K562 (cell line): ENCODE data around the gene SYTL5. TPM values are rescaled to one million over a fixed set of nuclear protein-coding genes. Genes with fewer than 3 reads are reported as not detected.

ENCODE experiments used
- ATAC-seq: fragments of 200-7000 bp; cut with Tn5 transposase; 3 replicates; pipeline ENCODE4 v1.9.1; 2020; ENCODE audit warnings: moderate library complexity
- BruUV-seq: library from RNA; stranded (reverse); fragments of 400-500 nt; replicated peaks from 2 replicates; lab custom pipeline; 2021; lab: Mats Ljungman, UMichigan
- CTCF ChIA-PET: fragments of 300-600 bp; formaldehyde crosslinking; extraction: SDS; loops from one replicate; lab custom pipeline; 2021; ENCODE audit warnings: low intra/inter-chr PET ratio; lab: Yijun Ruan, JAX
- POLR2A ChIA-PET: fragments of 300-600, 350-650 bp; sonication (Branson Sonifier 250); formaldehyde crosslinking; extraction: SDS; loops from one replicate; lab custom pipeline; 2021; ENCODE audit warnings: antibody characterized with exemption, inconsistent platforms; lab: Yijun Ruan, JAX
- DNase-seq, 4 experiments: peaks; one replicate each; pipeline versions ENCODE4 v3.0.0 to v3.0.0-alpha.2; 2011 to 2018; ENCODE audit warnings: low spot score in 3 of 4, mixed read lengths in 3 of 4; ENCODE audit errors: extremely low read depth in 1 of 4
- FAIRE-seq: peaks from 2 replicates; lab custom pipeline; 2011; peaks lifted over from hg19 to GRCh38; lab: Jason Lieb, UNC
- H2AFZ ChIP-seq: 2 replicates; pipeline ENCODE4 v1.6.0; 2011; ENCODE audit warnings: low read depth, low read length, control low read depth, inconsistent platforms
- H3K27ac ChIP-seq: fragments of 200-600 bp; 3 replicates; pipeline ENCODE4 v1.8.0; 2011; ENCODE audit warnings: low read depth, mild to moderate bottlenecking, control low read depth, inconsistent platforms, low read length, moderate library complexity, mixed read lengths; ENCODE audit errors: extremely low read depth
- H3K27me3 ChIP-seq, 2 experiments: fragments of 300-600 bp in 1 of 2; 2 replicates in 1 of 2; 3 replicates in 1 of 2; pipeline versions ENCODE4 v1.6.0 to v1.8.0; 2011; ENCODE audit warnings: inconsistent platforms in 2 of 2, low read length in 2 of 2, mild to moderate bottlenecking in 1 of 2, mixed read lengths in 1 of 2, moderate library complexity in 1 of 2; ENCODE audit not compliant: control insufficient read depth in 2 of 2, insufficient read depth in 2 of 2
- H3K36me3 ChIP-seq: fragments of 300-600 bp; 3 replicates; pipeline ENCODE4 v1.8.0; 2011; ENCODE audit warnings: mild to moderate bottlenecking, low read length, inconsistent platforms; ENCODE audit not compliant: control insufficient read depth, insufficient read depth
- H3K4me1 ChIP-seq, 2 experiments: fragments of 200-600 bp in 1 of 2; replicated peaks in 1 of 2; 2 replicates in 1 of 2; 3 replicates in 1 of 2; pipeline versions ENCODE4 v1.5.1 to v1.8.0; 2011; ENCODE audit warnings: inconsistent platforms in 2 of 2, low read length in 2 of 2, mild to moderate bottlenecking in 1 of 2, mixed read lengths in 1 of 2, moderate library complexity in 1 of 2; ENCODE audit not compliant: control insufficient read depth in 2 of 2, insufficient read depth in 2 of 2
- H3K4me2 ChIP-seq: 2 replicates; pipeline ENCODE4 v1.6.1; 2011; ENCODE audit warnings: low read length, control low read depth, inconsistent platforms, mixed read lengths; ENCODE audit not compliant: insufficient read depth
- H3K4me3 ChIP-seq: fragments of 200-600 bp; sonication (generic), shearing (Covaris generic); 2 replicates; pipeline ENCODE4 v1.5.1; 2016; ENCODE audit warnings: control low read depth, inconsistent platforms
- H3K79me2 ChIP-seq: fragments of 200-600 bp; 3 replicates; pipeline ENCODE4 v1.8.0; 2011; ENCODE audit warnings: low read length, inconsistent platforms; ENCODE audit not compliant: control insufficient read depth, insufficient read depth
- H3K9ac ChIP-seq, 2 experiments: 2 replicates each; pipeline versions ENCODE4 v1.6.0 to v1.6.1; 2011; ENCODE audit warnings: low read depth in 2 of 2, low read length in 2 of 2, control low read depth in 1 of 2, inconsistent platforms in 1 of 2, mild to moderate bottlenecking in 1 of 2, mixed read lengths in 1 of 2; ENCODE audit not compliant: insufficient read depth in 1 of 2
- H3K9me1 ChIP-seq: one replicate; pipeline ENCODE4 v1.6.0; 2011; ENCODE audit warnings: inconsistent platforms, mild to moderate bottlenecking, low read length, moderate library complexity; ENCODE audit not compliant: control insufficient read depth, insufficient read depth
- H3K9me3 ChIP-seq: replicated peaks from 2 replicates; pipeline ENCODE4 v1.5.1; 2011; ENCODE audit warnings: low read depth, low read length, inconsistent platforms; ENCODE audit not compliant: control insufficient read depth, insufficient read depth
- H4K20me1 ChIP-seq: replicated peaks from 2 replicates; pipeline ENCODE4 v1.6.1; 2011; ENCODE audit warnings: low read length, inconsistent platforms, mixed read lengths; ENCODE audit not compliant: control insufficient read depth, insufficient read depth
- AFF1 ChIP-seq, 2 experiments: fragments of 450-650 bp; IDR thresholded peaks; 2 replicates each; pipeline ENCODE4 v1.6.1; 2018; ENCODE audit warnings: mild to moderate bottlenecking in 2 of 2, low read depth in 1 of 2; ENCODE audit not compliant: partially characterized antibody in 2 of 2
- DIDO1 ChIP-seq: fragments of 450-650 bp; IDR thresholded peaks from 2 replicates; pipeline ENCODE4 v1.6.1; 2016; ENCODE audit warnings: low read depth, missing biosample characterization, missing genetic modification characterization
- E2F1 ChIP-seq: sonication (generic); formaldehyde crosslinking; IDR thresholded peaks from 2 replicates; pipeline ENCODE4 v1.8.1; 2023; ENCODE audit warnings: mild to moderate bottlenecking, missing genetic modification reagents, moderate library complexity
- HMBOX1 ChIP-seq: sonication (generic); IDR thresholded peaks from 2 replicates; pipeline ENCODE4 v1.6.1; 2016
- KAT2B ChIP-seq: IDR thresholded peaks from one replicate; pipeline ENCODE4 v1.6.1; 2012; ENCODE audit warnings: low read depth, mild to moderate bottlenecking, control low read depth, inconsistent platforms, low read length, moderate library complexity
- KLF1 ChIP-seq: fragments of 450-650 bp; IDR thresholded peaks from 2 replicates; pipeline ENCODE4 v1.6.1; 2016; ENCODE audit warnings: missing genetic modification characterization, missing compliant biosample characterization
- MYNN ChIP-seq, 2 experiments: sonication (generic); formaldehyde crosslinking in 1 of 2; IDR thresholded peaks; 2 replicates each; pipeline versions ENCODE4 v1.5.0 to v1.6.1; 2016 to 2020; ENCODE audit warnings: antibody characterized with exemption in 1 of 2, missing genetic modification reagents in 1 of 2
- POLR2B ChIP-seq: fragments of 450-650 bp; IDR thresholded peaks from 2 replicates; pipeline ENCODE4 v1.6.1; 2018; ENCODE audit warnings: low read depth; ENCODE audit not compliant: partially characterized antibody
- POLR3G ChIP-seq: IDR thresholded peaks from 2 replicates; pipeline ENCODE4 v1.6.1; 2011; ENCODE audit not compliant: insufficient read length, insufficient replicate concordance; ENCODE audit errors: extremely low read depth
- SNRNP70 ChIP-seq: fragments of 200-400 bp; formaldehyde crosslinking; optimal IDR thresholded peaks from 2 replicates; pipeline ENCODE3; 2017; ENCODE audit warnings: low read depth, low read length
- TAL1 ChIP-seq: fragments of 450-650 bp; IDR thresholded peaks from 2 replicates; pipeline ENCODE4 v1.6.1; 2016; ENCODE audit warnings: mild to moderate bottlenecking
- ZBTB1 ChIP-seq: sonication (generic); formaldehyde crosslinking; IDR thresholded peaks from 2 replicates; pipeline ENCODE4 v1.8.1; 2023; ENCODE audit warnings: missing genetic modification reagents, low read depth, mild to moderate bottlenecking, borderline replicate concordance
- WGBS: fragments of 100-300 bp; shearing (Covaris generic); methylation state at CpG from one replicate; pipeline ENCODE4 v1.1.6; 2016; ENCODE audit warnings: low coverage, mixed read lengths; ENCODE audit not compliant: insufficient coverage; ENCODE audit errors: missing lambda C conversion rate; 5-methylcytosine and 5-hydroxymethylcytosine counted together
- in situ Hi-C: fragments of 300-500 bp; cut with MboI; formaldehyde crosslinking; loops from 4 replicates; pipeline ENCODE4 v1.15.0; 2018; ENCODE audit warnings: inconsistent platforms, mixed read lengths
- intact Hi-C: fragments of 100-400 bp; cut with micrococcal nuclease; formaldehyde crosslinking; loops from 2 replicates; pipeline ENCODE4 v1.14.2; 2022
- polyA plus RNA-seq, 8 experiments: library from polyadenylated mRNA; depleted of rRNA in 4 of 8; stranded (reverse) in 5 of 8; unstranded in 3 of 8; fragments of >200 nt; fragmentation: Nextera tagmentation in 2 of 8; fragmentation: Illumina TruSeq in 1 of 8; extraction: Ambion mirVana in 2 of 8; extraction: Trizol in 1 of 8; gene quantifications; 2 replicates each; pipeline versions ENCODE4 v1.2.1 to v1.2.3, GENCODE V29; 2011 to 2014; ENCODE audit warnings: inconsistent platforms in 1 of 8, missing spikeins in 1 of 8
- total RNA-seq, 7 experiments: library from RNA; depleted of rRNA in 6 of 7; stranded (reverse); fragments of >200 nt in 6 of 7; fragmentation: Illumina TruSeq in 2 of 7; extraction: Trizol in 2 of 7; gene quantifications; 2 replicates each; pipeline versions ENCODE4 v1.2.1 to v1.2.3, GENCODE V29; 2011 to 2021; ENCODE audit warnings: low replicate concordance in 1 of 7
- TF ChIP-seq, protein P1 (sequence below): IDR thresholded peaks from 2 replicates; pipeline ENCODE4 v1.6.1; 2011; ENCODE audit not compliant: insufficient read length; ENCODE audit errors: extremely low read depth

Gene SYTL5
- total and polyA plus RNA-seq, 9 of the 15 experiments (the other 6 are each of a cell fraction or from before 2014, with no cell fraction given): 0.01 to 0.25 (median 0.09) TPM

DNA sequence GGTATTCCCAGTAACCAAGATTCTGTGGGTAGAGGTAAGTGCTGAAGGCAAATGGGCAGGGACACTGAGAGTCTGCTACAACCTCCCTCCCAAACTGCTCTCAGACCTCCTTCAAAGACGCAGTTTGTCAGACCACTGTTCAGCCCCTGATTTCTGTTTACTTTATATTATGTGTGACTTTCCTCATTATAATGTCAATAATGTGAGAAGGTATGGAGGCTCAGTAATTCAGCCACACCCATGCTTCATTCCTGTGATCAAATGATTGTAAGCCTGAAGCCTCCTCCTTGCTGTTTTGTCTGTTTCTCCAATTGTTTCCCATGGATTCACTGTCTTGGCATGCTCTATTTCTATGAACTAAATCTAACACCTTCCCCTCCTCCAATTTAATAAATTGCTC, 75.6 kb downstream of the SYTL5 start (continued):
- TF ChIP-seq POLR3G: no peak
- no peak for TF ChIP-seq E2F1 (CRISPR knock-in tag)
- no peak for TF ChIP-seq ZBTB1 (CRISPR knock-in tag)

DNA sequence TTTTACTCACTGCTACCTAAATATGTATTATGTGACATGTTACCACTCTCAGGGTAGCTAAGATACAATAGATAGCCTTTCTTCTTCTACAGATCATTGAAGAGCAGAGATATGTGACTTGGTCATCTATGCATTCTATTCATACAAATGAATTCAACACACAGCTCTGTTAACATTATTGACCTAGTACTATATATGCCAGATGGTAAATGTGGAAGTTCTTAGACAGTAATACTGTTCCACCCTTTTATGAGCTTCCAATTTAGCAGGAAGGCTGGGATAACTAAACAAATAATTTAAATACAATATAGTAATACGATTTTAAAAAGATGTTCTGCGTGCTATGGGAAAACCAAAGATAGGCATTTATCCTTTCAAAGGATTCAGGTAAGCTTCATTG, 76.0 kb downstream of the SYTL5 start:
- no peak overlapping the region for H3K4me2 ChIP-seq
- WGBS: 10% methylated on average over 2 of the region's 2 CpGs
- no peak overlapping the region for H2AFZ ChIP-seq
- intact Hi-C loops (no loop called here), in situ Hi-C loops (no loop called here)
- no peaks in the 10 kb centered on the region for H4K20me1 ChIP-seq
- FAIRE-seq (no peak), DNase-seq (no peak), ATAC-seq (no peak)
- no peaks in the 10 kb centered on the region for H3K9me1 ChIP-seq
- no peaks in the 10 kb centered on the region for H3K79me2 ChIP-seq
- no peaks in the 10 kb centered on the region for H3K27me3 ChIP-seq
- no peaks in the 10 kb centered on the region for H3K36me3 ChIP-seq
- ChIA-PET CTCF (no interaction called here), POLR2A (no interaction called here)
- BruUV-seq: no TSS peak
- no peak overlapping the region for H3K4me3 ChIP-seq
- H3K9me3 ChIP-seq: no peaks in the 10 kb centered on the region
- no peaks in the 10 kb centered on the region for H3K4me1 ChIP-seq
- no peak overlapping the region for H3K9ac ChIP-seq
- no peak overlapping the region for H3K27ac ChIP-seq
- TF ChIP-seq AFF1 (IDR thresholded peaks at IDR 0.05; ENCODE audit: low read depth in 1 of 2, partially characterized antibody in 2 of 2): no peak
- TF ChIP-seq, protein P1, sequence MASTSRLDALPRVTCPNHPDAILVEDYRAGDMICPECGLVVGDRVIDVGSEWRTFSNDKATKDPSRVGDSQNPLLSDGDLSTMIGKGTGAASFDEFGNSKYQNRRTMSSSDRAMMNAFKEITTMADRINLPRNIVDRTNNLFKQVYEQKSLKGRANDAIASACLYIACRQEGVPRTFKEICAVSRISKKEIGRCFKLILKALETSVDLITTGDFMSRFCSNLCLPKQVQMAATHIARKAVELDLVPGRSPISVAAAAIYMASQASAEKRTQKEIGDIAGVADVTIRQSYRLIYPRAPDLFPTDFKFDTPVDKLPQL: no peak
- TF ChIP-seq KLF1: no peak
- TF ChIP-seq SNRNP70: no peak
- no peak for TF ChIP-seq DIDO1 (tag)
- TF ChIP-seq KAT2B: no peak
- no peak for TF ChIP-seq HMBOX1
- no peak for TF ChIP-seq TAL1
- no peak for TF ChIP-seq MYNN (IDR thresholded peaks at IDR 0.05)
- TF ChIP-seq MYNN (CRISPR knock-in tag; IDR thresholded peaks at IDR 0.05): no peak
- no peak for TF ChIP-seq POLR2B
